Spleen (tissue), 7 donors: ENCODE results near the gene CDC42BPG.

ENCODE experiments used
- POLR2A ChIP-seq, 3 donors: fragments of 450-650 bp; IDR thresholded peaks; one replicate each; pipeline ENCODE4 v1.5.1; 2017; ENCODE audit warnings: antibody characterized with exemption in 3 of 3, mild to moderate bottlenecking in 1 of 3
- POLR2AphosphoS5 ChIP-seq, 3 donors: sonication (generic); formaldehyde crosslinking; IDR thresholded peaks; one replicate each; pipeline ENCODE4 v1.5.1; 2017; ENCODE audit warnings: antibody characterized with exemption in 3 of 3
- TF ChIP-seq, protein P1 (sequence below), 11 experiments: fragments of 200-600 bp in 7 of 11; fragments of 450-650 bp in 4 of 11; sonication (generic) in 4 of 11; IDR thresholded peaks in 8 of 11; conservative IDR thresholded peaks in 3 of 11; 1 replicate in 7 of 11; 2 replicates in 4 of 11; pipeline versions ENCODE4 v1.4.0 to v1.8.0; 2016 to 2021; ENCODE audit warnings: antibody characterized with exemption in 11 of 11, inconsistent platforms in 4 of 11, mild to moderate bottlenecking in 1 of 11
- donor health status: DM: no; HTN: no; CAD: no; lungs with moderate emphysema.
- donor health status: DM: no; HTN: no; CAD: no.
- donor health status: DM: no; HTN: no; CAD: no.

DNA sequence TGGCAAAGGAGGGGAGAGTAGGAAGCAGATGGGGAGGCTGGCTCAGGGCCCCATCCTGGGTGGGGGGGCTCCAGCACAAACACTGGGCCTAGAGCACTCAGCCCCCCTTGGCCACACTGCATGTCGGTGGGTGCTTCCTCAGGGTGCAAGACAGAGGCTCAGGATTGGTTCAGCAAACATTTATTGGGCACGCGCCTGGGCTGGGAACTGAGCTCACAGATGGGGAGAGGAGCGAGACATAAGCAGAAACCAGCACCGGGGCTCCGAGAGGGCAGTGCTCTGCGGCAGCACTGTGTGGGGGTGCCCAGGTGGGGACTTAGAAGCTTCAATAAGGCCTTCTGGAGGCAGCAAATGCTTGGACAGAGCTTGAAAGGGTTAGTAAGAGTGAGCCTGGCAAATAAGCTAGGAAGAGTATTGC is 46.1 kb upstream of the CDC42BPG start:
- TF ChIP-seq, protein P1, sequence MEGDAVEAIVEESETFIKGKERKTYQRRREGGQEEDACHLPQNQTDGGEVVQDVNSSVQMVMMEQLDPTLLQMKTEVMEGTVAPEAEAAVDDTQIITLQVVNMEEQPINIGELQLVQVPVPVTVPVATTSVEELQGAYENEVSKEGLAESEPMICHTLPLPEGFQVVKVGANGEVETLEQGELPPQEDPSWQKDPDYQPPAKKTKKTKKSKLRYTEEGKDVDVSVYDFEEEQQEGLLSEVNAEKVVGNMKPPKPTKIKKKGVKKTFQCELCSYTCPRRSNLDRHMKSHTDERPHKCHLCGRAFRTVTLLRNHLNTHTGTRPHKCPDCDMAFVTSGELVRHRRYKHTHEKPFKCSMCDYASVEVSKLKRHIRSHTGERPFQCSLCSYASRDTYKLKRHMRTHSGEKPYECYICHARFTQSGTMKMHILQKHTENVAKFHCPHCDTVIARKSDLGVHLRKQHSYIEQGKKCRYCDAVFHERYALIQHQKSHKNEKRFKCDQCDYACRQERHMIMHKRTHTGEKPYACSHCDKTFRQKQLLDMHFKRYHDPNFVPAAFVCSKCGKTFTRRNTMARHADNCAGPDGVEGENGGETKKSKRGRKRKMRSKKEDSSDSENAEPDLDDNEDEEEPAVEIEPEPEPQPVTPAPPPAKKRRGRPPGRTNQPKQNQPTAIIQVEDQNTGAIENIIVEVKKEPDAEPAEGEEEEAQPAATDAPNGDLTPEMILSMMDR (IDR thresholded peaks at IDR 0.05 in 8 of 11, conservative IDR thresholded peaks at IDR 0.05 in 3 of 11) = no peak
- TF ChIP-seq POLR2A (IDR thresholded peaks at IDR 0.05) = no peak
- no peak for TF ChIP-seq POLR2AphosphoS5 (IDR thresholded peaks at IDR 0.05)
